GM12878 (cell line): ENCODE data around the gene PRKN.

ENCODE experiments used
- CHD4 ChIP-seq: fragments of 200-600 bp; sonication (generic); IDR thresholded peaks from 2 replicates; pipeline ENCODE4 v1.6.1; 2016; ENCODE audit warnings: mild to moderate bottlenecking
- EZH2 ChIP-seq: IDR thresholded peaks from 2 replicates; pipeline ENCODE4 v1.6.1; 2012; ENCODE audit warnings: low read depth, mild to moderate bottlenecking, control low read depth, inconsistent platforms, low read length, borderline replicate concordance; ENCODE audit not compliant: control insufficient read depth
- JUNB ChIP-seq: IDR thresholded peaks from 2 replicates; pipeline ENCODE4 v1.6.1; 2016; ENCODE audit warnings: antibody characterized with exemption, mild to moderate bottlenecking
- LARP7 ChIP-seq: fragments of 450-650 bp; IDR thresholded peaks from 2 replicates; pipeline ENCODE4 v1.6.1; 2017; ENCODE audit warnings: mild to moderate bottlenecking
- POLR2A ChIP-seq: IDR thresholded peaks from 2 replicates; pipeline ENCODE4 v1.6.1; 2011; ENCODE audit warnings: low read depth, mild to moderate bottlenecking, low read length
- SMC3 ChIP-seq: IDR thresholded peaks from 2 replicates; pipeline ENCODE4 v1.6.1; 2011; ENCODE audit warnings: low read length, improper control_type of control experiment, borderline replicate concordance
- TAF1 ChIP-seq: IDR thresholded peaks from 2 replicates; pipeline ENCODE4 v1.6.1; 2011; ENCODE audit warnings: mild to moderate bottlenecking, low read depth, low read length, borderline replicate concordance
- TBL1XR1 ChIP-seq: IDR thresholded peaks from 2 replicates; pipeline ENCODE4 v1.6.1; 2012; ENCODE audit warnings: low read depth, low read length, improper control_type of control experiment
- TCF12 ChIP-seq: IDR thresholded peaks from 2 replicates; pipeline ENCODE4 v1.6.1; 2011; ENCODE audit warnings: low read depth, mild to moderate bottlenecking, low read length
- TF ChIP-seq, protein P1 (sequence below), 3 experiments: IDR thresholded peaks in 2 of 3; conservative IDR thresholded peaks in 1 of 3; 2 replicates each; pipeline ENCODE4 v1.5.1; 2011; ENCODE audit warnings: low read depth in 3 of 3, low read length in 3 of 3, mild to moderate bottlenecking in 3 of 3, control low read depth in 2 of 3, moderate library complexity in 2 of 3, inconsistent platforms in 1 of 3, mixed read lengths in 1 of 3; ENCODE audit not compliant: control insufficient read depth in 2 of 3, insufficient read depth in 1 of 3; ENCODE audit errors: extremely low read depth in 1 of 3

DNA sequence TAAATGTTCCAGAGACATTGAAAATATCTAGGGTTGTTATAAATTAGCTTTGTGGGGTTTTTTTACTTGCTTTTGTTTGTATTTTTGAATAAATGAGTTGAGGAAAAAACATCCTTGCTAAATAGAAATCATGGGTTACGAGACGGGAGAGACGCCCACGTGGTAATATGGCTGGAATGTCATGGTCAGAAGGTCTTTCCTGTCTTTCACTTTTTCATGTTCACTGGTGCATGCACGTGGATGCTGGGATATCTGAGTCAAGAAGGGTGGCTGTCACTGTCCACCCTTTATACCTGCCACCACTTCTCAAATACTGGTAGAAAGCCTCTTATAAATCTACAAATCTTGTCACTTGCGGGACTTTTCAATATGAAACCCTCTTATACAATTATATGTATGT is 1195.0 kb downstream of the PRKN start:
- TF ChIP-seq, protein P1, sequence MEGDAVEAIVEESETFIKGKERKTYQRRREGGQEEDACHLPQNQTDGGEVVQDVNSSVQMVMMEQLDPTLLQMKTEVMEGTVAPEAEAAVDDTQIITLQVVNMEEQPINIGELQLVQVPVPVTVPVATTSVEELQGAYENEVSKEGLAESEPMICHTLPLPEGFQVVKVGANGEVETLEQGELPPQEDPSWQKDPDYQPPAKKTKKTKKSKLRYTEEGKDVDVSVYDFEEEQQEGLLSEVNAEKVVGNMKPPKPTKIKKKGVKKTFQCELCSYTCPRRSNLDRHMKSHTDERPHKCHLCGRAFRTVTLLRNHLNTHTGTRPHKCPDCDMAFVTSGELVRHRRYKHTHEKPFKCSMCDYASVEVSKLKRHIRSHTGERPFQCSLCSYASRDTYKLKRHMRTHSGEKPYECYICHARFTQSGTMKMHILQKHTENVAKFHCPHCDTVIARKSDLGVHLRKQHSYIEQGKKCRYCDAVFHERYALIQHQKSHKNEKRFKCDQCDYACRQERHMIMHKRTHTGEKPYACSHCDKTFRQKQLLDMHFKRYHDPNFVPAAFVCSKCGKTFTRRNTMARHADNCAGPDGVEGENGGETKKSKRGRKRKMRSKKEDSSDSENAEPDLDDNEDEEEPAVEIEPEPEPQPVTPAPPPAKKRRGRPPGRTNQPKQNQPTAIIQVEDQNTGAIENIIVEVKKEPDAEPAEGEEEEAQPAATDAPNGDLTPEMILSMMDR (IDR thresholded peaks at IDR 0.05 in 2 of 3, conservative IDR thresholded peaks at IDR 0.05 in 1 of 3; ENCODE audit: control insufficient read depth in 2 of 3, extremely low read depth in 1 of 3, insufficient read depth in 1 of 3, low read depth in 3 of 3, low read length in 3 of 3) = no peak
- no peak for TF ChIP-seq SMC3
- TF ChIP-seq JUNB = no peak
- no peak for TF ChIP-seq TAF1
- no peak for TF ChIP-seq LARP7
- no peak for TF ChIP-seq TCF12
- TF ChIP-seq CHD4 = no peak
- TF ChIP-seq EZH2 = no peak
- no peak for TF ChIP-seq TBL1XR1
- TF ChIP-seq POLR2A = no peak
